H9 (cell line): ENCODE results near the gene RHOD. TPM values are rescaled to one million over a fixed set of nuclear protein-coding genes. Genes with fewer than 3 reads are reported as not detected.

Experiments used
- DNase-seq: peaks from one replicate; pipeline ENCODE4 v3.0.0-alpha.2; 2017
- H2AFZ ChIP-seq: one replicate; pipeline ENCODE4 v1.6.1; 2013; ENCODE audit warnings: mild to moderate bottlenecking, low read length, control low read depth, moderate library complexity
- H2AK5ac ChIP-seq: 2 replicates; pipeline ENCODE4 v1.6.1; 2013; ENCODE audit warnings: low read length, control low read depth, mixed read lengths; ENCODE audit not compliant: insufficient read length
- H2BK120ac ChIP-seq: one replicate; pipeline ENCODE4 v1.6.1; 2013; ENCODE audit warnings: low read depth, mild to moderate bottlenecking, low read length, control low read depth, inconsistent platforms; ENCODE audit not compliant: poor library complexity, severe bottlenecking
- H2BK12ac ChIP-seq: 2 replicates; pipeline ENCODE4 v1.6.1; 2013; ENCODE audit warnings: low read length, control low read depth, mixed read lengths, low read depth; ENCODE audit not compliant: insufficient read length
- H2BK15ac ChIP-seq: 2 replicates; pipeline ENCODE4 v1.6.1; 2013; ENCODE audit warnings: low read depth, low read length, control low read depth
- H2BK20ac ChIP-seq: one replicate; pipeline ENCODE4 v1.6.1; 2013; ENCODE audit warnings: low read depth, mild to moderate bottlenecking, low read length, control low read depth, inconsistent platforms; ENCODE audit not compliant: poor library complexity, severe bottlenecking
- H2BK5ac ChIP-seq: 2 replicates; pipeline ENCODE4 v1.6.1; 2013; ENCODE audit warnings: low read length, control low read depth, mixed read lengths; ENCODE audit not compliant: insufficient read length
- H3K14ac ChIP-seq: 2 replicates; pipeline ENCODE4 v1.6.1; 2013; ENCODE audit warnings: low read length, control low read depth; ENCODE audit not compliant: insufficient read depth
- H3K18ac ChIP-seq: 2 replicates; pipeline ENCODE4 v1.6.1; 2013; ENCODE audit warnings: low read depth, mild to moderate bottlenecking, mixed read lengths, low read length, control low read depth; ENCODE audit not compliant: insufficient read length
- H3K23ac ChIP-seq: 2 replicates; pipeline ENCODE4 v1.6.1; 2013; ENCODE audit warnings: low read length, control low read depth, mixed read lengths, low read depth; ENCODE audit not compliant: insufficient read length
- H3K23me2 ChIP-seq: 2 replicates; pipeline ENCODE4 v1.6.1; 2013; ENCODE audit warnings: low read depth, mild to moderate bottlenecking, mixed read lengths, low read length, control low read depth; ENCODE audit not compliant: insufficient read length, poor library complexity, severe bottlenecking
- H3K27ac ChIP-seq: 2 replicates; pipeline ENCODE4 v1.5.1; 2013; ENCODE audit warnings: low read length, control low read depth, mixed read lengths, low read depth; ENCODE audit not compliant: insufficient read length
- H3K27me3 ChIP-seq: 2 replicates; pipeline ENCODE4 v1.6.1; 2013; ENCODE audit warnings: low read length, control low read depth, inconsistent platforms; ENCODE audit not compliant: insufficient read depth
- H3K4ac ChIP-seq: 2 replicates; pipeline ENCODE4 v1.6.1; 2013; ENCODE audit warnings: low read depth, mild to moderate bottlenecking, control low read depth, inconsistent platforms, low read length, moderate library complexity
- H3K4me1 ChIP-seq: 2 replicates; pipeline ENCODE4 v1.6.1; 2013; ENCODE audit warnings: low read length, control low read depth, inconsistent platforms; ENCODE audit not compliant: insufficient read depth
- H3K4me2 ChIP-seq: 2 replicates; pipeline ENCODE4 v1.6.1; 2013; ENCODE audit warnings: low read length, control low read depth, mixed read lengths; ENCODE audit not compliant: insufficient read length, insufficient read depth
- H3K56ac ChIP-seq: 2 replicates; pipeline ENCODE4 v1.6.1; 2013; ENCODE audit warnings: low read depth, mild to moderate bottlenecking, mixed read lengths, low read length, control low read depth; ENCODE audit not compliant: insufficient read length
- H3K79me1 ChIP-seq: 2 replicates; pipeline ENCODE4 v1.6.1; 2013; ENCODE audit warnings: low read depth, mild to moderate bottlenecking, moderate library complexity, low read length, control low read depth, inconsistent platforms; ENCODE audit not compliant: insufficient read depth, poor library complexity, severe bottlenecking
- H3K79me2 ChIP-seq: 2 replicates; pipeline ENCODE4 v1.6.1; 2013; ENCODE audit warnings: low read length, control low read depth, inconsistent platforms; ENCODE audit not compliant: insufficient read depth
- H3K9ac ChIP-seq: 2 replicates; pipeline ENCODE4 v1.6.1; 2013; ENCODE audit warnings: low read length, control low read depth, mixed read lengths; ENCODE audit not compliant: insufficient read length; ENCODE audit errors: extremely low read depth
- H3K9me3 ChIP-seq: one replicate; pipeline ENCODE4 v1.6.1; 2013; ENCODE audit warnings: low read depth, low read length, inconsistent platforms; ENCODE audit not compliant: control insufficient read depth
- H3T11ph ChIP-seq: one replicate; pipeline ENCODE4 v1.6.1; 2013; ENCODE audit warnings: mild to moderate bottlenecking, low read length, control low read depth, inconsistent platforms
- H4K20me1 ChIP-seq: one replicate; pipeline ENCODE4 v1.6.1; 2013; ENCODE audit not compliant: control insufficient read depth, insufficient read length, insufficient read depth
- H4K5ac ChIP-seq: 2 replicates; pipeline ENCODE4 v1.6.1; 2013; ENCODE audit warnings: low read depth, mild to moderate bottlenecking, mixed read lengths, low read length, control low read depth; ENCODE audit not compliant: insufficient read length
- H4K8ac ChIP-seq: replicated peaks from 2 replicates; pipeline ENCODE4 v1.6.1; 2013; ENCODE audit warnings: low read length, control low read depth, mixed read lengths, low read depth; ENCODE audit not compliant: insufficient read length
- H4K91ac ChIP-seq: 2 replicates; pipeline ENCODE4 v1.6.1; 2013; ENCODE audit warnings: low read depth, mild to moderate bottlenecking, moderate library complexity, mixed read lengths, low read length, control low read depth; ENCODE audit not compliant: insufficient read length
- H3K27ac Mint-ChIP-seq, 3 experiments: 2 replicates in 2 of 3; 3 replicates in 1 of 3; pipeline ENCODE4 v1.8.0; 2020 to 2021; ENCODE audit warnings: mixed read lengths in 3 of 3, mild to moderate bottlenecking in 1 of 3, moderate library complexity in 1 of 3
- H3K27me3 Mint-ChIP-seq: 2 replicates; pipeline ENCODE4 v1.8.0; 2021; ENCODE audit warnings: low read depth, mild to moderate bottlenecking, moderate library complexity, mixed read lengths
- H3K36me3 Mint-ChIP-seq, 3 experiments: 2 replicates in 2 of 3; 3 replicates in 1 of 3; pipeline ENCODE4 v1.8.0; 2020 to 2021; ENCODE audit warnings: low read depth in 3 of 3, mixed read lengths in 3 of 3; ENCODE audit not compliant: insufficient read depth in 1 of 3
- H3K4me1 Mint-ChIP-seq, 2 experiments: 2 replicates each; pipeline ENCODE4 v1.8.0; 2020; ENCODE audit warnings: mixed read lengths in 2 of 2
- H3K4me3 Mint-ChIP-seq, 2 experiments: 2 replicates in 1 of 2; 3 replicates in 1 of 2; pipeline ENCODE4 v1.8.0; 2020 to 2021; ENCODE audit warnings: mild to moderate bottlenecking in 2 of 2, mixed read lengths in 2 of 2, moderate library complexity in 1 of 2
- H3K9me3 Mint-ChIP-seq, 2 experiments: 2 replicates in 1 of 2; 3 replicates in 1 of 2; pipeline ENCODE4 v1.8.0; 2020; ENCODE audit warnings: mild to moderate bottlenecking in 2 of 2, mixed read lengths in 2 of 2, moderate library complexity in 1 of 2
- CTCF ChIP-seq: fragments of 200-600 bp; sonication (generic); conservative IDR thresholded peaks from 3 replicates; pipeline ENCODE4 v1.8.0; 2021; ENCODE audit warnings: antibody characterized with exemption, mild to moderate bottlenecking
- WGBS: extraction: QIAGEN DNeasy Blood & Tissue Kit; methylation state at CpG from one replicate; pipeline ENCODE4 v1.1.7; 2013; ENCODE audit warnings: missing lambda C conversion rate, low lambda C conversion rate, mixed read lengths; ENCODE audit not compliant: insufficient read length; ENCODE audit errors: extremely low coverage; 5-methylcytosine and 5-hydroxymethylcytosine counted together
- total RNA-seq: library from RNA; stranded (reverse); gene quantifications from 2 replicates; pipeline ENCODE4 v1.2.1, GENCODE V29; 2021

Gene RHOD
- total RNA-seq, 1 experiment from 2014 or later = 14.8 TPM

- H4K5ac ChIP-seq = no peak overlapping the region
- no peak overlapping the region for H2BK20ac ChIP-seq
- no peaks in the 10 kb centered on the region for H3K79me2 ChIP-seq
- peaks cover 26 to 29% of the 10 kb centered on the region in 2 experiments for H3K4me1 Mint-ChIP-seq
- H3T11ph ChIP-seq = no peak overlapping the region
- H3K27ac ChIP-seq = no peak overlapping the region
- no peak for DNase-seq
- H3K27me3 Mint-ChIP-seq = peaks cover 40% of the 10 kb centered on the region
- no peak overlapping the region for H4K8ac ChIP-seq
- H2AFZ ChIP-seq = no peak overlapping the region
- H4K91ac ChIP-seq = no peak overlapping the region
- peaks cover 0 to 6% (median 0%) of the 10 kb centered on the region in 3 experiments; a peak in 3 of 7 replicates for H3K36me3 Mint-ChIP-seq
- H3K9me3 Mint-ChIP-seq = peaks cover 0 to 7% of the 10 kb centered on the region in 2 experiments; a peak in 2 of 5 replicates
- no peak overlapping the region for H3K14ac ChIP-seq
- no peak overlapping the region for H2BK12ac ChIP-seq
- no peak overlapping the region for H3K4ac ChIP-seq
- no CpG with 5 or more reads among the region's 5 CpGs for WGBS
- no peak overlapping the region for H3K56ac ChIP-seq
- H2AK5ac ChIP-seq = no peak overlapping the region
- no peak overlapping the region for H3K9ac ChIP-seq
- no peak overlapping the region for H2BK120ac ChIP-seq
- H4K20me1 ChIP-seq = no peaks in the 10 kb centered on the region
- H2BK15ac ChIP-seq = no peak overlapping the region
- no peak overlapping the region for H3K27ac Mint-ChIP-seq
- H3K18ac ChIP-seq = no peak overlapping the region
- H3K27me3 ChIP-seq = peaks cover 22% of the 10 kb centered on the region
- no peaks in the 10 kb centered on the region for H3K79me1 ChIP-seq
- no peak overlapping the region for H3K23ac ChIP-seq
- H3K23me2 ChIP-seq = peaks cover 8% of the 10 kb centered on the region
- H3K4me2 ChIP-seq = no peak overlapping the region
- no peak overlapping the region for H2BK5ac ChIP-seq
- H3K4me3 Mint-ChIP-seq = no peak overlapping the region
- TF ChIP-seq CTCF = no peak
- no peaks in the 10 kb centered on the region; the same call in 1 of the 2 replicates for H3K4me1 ChIP-seq
- no peaks in the 10 kb centered on the region for H3K9me3 ChIP-seq
Measured at GRCh38 chr11:67026941-67027340, 29.7 kb upstream of the RHOD start.
